Left lung (tissue), 10 donors: ENCODE measurements around the gene ZBTB7B. TPM values are rescaled to one million over a fixed set of nuclear protein-coding genes. Genes with fewer than 3 reads are reported as not detected.

ENCODE experiments used
- ATAC-seq: fragments of 200-7000 bp; cut with Tn5 transposase; one replicate; pipeline ENCODE4 v1.9.1; 2020; ENCODE audit warnings: moderate library complexity
- DNase-seq, 4 donors: peaks; one replicate each; pipeline ENCODE4 v3.0.0-alpha.2; 2013 to 2020
- H3K27ac ChIP-seq, 2 donors: fragments of 200-600 bp; sonication (generic) in 1 of 2; one replicate each; pipeline versions ENCODE4 v1.5.0 to v1.8.0; 2020 to 2021
- H3K27me3 ChIP-seq, 2 donors: fragments of 200-600 bp; sonication (generic) in 1 of 2; one replicate each; pipeline versions ENCODE4 v1.5.0 to v1.8.0; 2020 to 2021
- H3K36me3 ChIP-seq, 2 donors: fragments of 200-600 bp; sonication (generic) in 1 of 2; one replicate each; pipeline versions ENCODE4 v1.5.0 to v1.8.0; 2020 to 2021
- H3K4me1 ChIP-seq, 2 donors: fragments of 200-600 bp; one replicate each; pipeline ENCODE4 v1.8.0; 2021
- H3K4me3 ChIP-seq, 2 donors: fragments of 200-600 bp; sonication (generic) in 1 of 2; one replicate each; pipeline versions ENCODE4 v1.5.0 to v1.8.0; 2020 to 2021; ENCODE audit warnings: mild to moderate bottlenecking in 1 of 2
- H3K9me3 ChIP-seq, 2 donors: fragments of 200-600 bp; sonication (generic) in 1 of 2; one replicate each; pipeline versions ENCODE4 v1.5.0 to v1.8.0; 2020 to 2021
- CTCF ChIP-seq, 2 donors: fragments of 200-600 bp; sonication (generic) in 1 of 2; IDR thresholded peaks; one replicate each; pipeline versions ENCODE4 v1.5.0 to v1.8.0; 2021; ENCODE audit warnings: antibody characterized with exemption in 2 of 2
- intact Hi-C, 2 donors: fragments of 100-400 bp; cut with DNase I; formaldehyde crosslinking; loops; one replicate each; pipeline versions ENCODE4 v1.11.2 to v1.14.2; 2022
- polyA plus RNA-seq, 6 donors: library from polyadenylated mRNA; unstranded; fragments of 120-200 nt; gene quantifications; one replicate each; pipeline ENCODE4 v1.2.1, GENCODE V29; 2013; ENCODE audit not compliant: insufficient read length in 6 of 6
- total RNA-seq, 2 donors: library from RNA; stranded (reverse); fragmentation: NEBNext Ultra II Directional; extraction: Animal tissue kit (Norgen Biotek cat#: 25700); gene quantifications; one replicate each; pipeline ENCODE4 v1.2.1, GENCODE V29; 2021
- donor health status: DM: no; HTN: yes; CAD: no.
- donor health status: DM: no; HTN: no; CAD: no.

The ZBTB7B gene
- total and polyA plus RNA-seq, 8 donors = 14.4 to 104 (median 19.0) TPM

GRCh38 chr1:155061381-155062150 is 59.0 kb downstream of the ZBTB7B start:
- peak; percentile 62 for ATAC-seq
- H3K36me3 ChIP-seq = peaks cover 0 to 58% of the 10 kb centered on the region in 2 donors
- H3K27ac ChIP-seq = no peak overlapping the region
- peak; percentile 59 to 93 (median 84) for DNase-seq
- H3K4me1 ChIP-seq = peaks cover 12 to 43% of the 10 kb centered on the region in 2 donors
- H3K9me3 ChIP-seq = no peaks in the 10 kb centered on the region
- intact Hi-C loops = loop anchor here in 1 of 2 donors (10.0 kb wide), 1 partner anchor 107 kb away; the partner anchor contains the start of gene PBXIP1
- H3K27me3 ChIP-seq = no peaks in the 10 kb centered on the region
- H3K4me3 ChIP-seq = no peak overlapping the region
- peak; percentile 99 to 100 for TF ChIP-seq CTCF (IDR thresholded peaks at IDR 0.05)

- DNase-seq = no peak
- Histone ChIP-seq H3K27me3 (no peaks in the 10 kb centered on the region), H3K9me3 (no peaks in the 10 kb centered on the region), H3K4me1 (peaks cover 12 to 43% of the 10 kb centered on the region in 2 donors), H3K27ac (no peak overlapping the region), H3K36me3 (peaks cover 0 to 54% of the 10 kb centered on the region in 2 donors), H3K4me3 (no peak overlapping the region)
- ATAC-seq = no peak
- no peak for TF ChIP-seq CTCF (IDR thresholded peaks at IDR 0.05)
- intact Hi-C loops = loop anchor here in 1 of 2 donors (10.0 kb wide), 1 partner anchor 107 kb away; the partner anchor contains the start of gene PBXIP1
These were observed 59.6 kb downstream of the ZBTB7B start for GRCh38 chr1:155062151-155062686.

GRCh38 chr1:155062702-155063411 is 60.3 kb downstream of the ZBTB7B start:
- peak; percentile 62 to 64 for TF ChIP-seq CTCF (IDR thresholded peaks at IDR 0.05)
- Histone ChIP-seq H3K27me3 (no peaks in the 10 kb centered on the region), H3K9me3 (no peaks in the 10 kb centered on the region), H3K4me1 (peaks cover 12 to 43% of the 10 kb centered on the region in 2 donors), H3K4me3 (peak overlapping the region; percentile 73 to 84), H3K36me3 (peaks cover 0 to 54% of the 10 kb centered on the region in 2 donors), H3K27ac (no peak overlapping the region)
- intact Hi-C loops = loop anchor here in 1 of 2 donors (10.0 kb wide), 1 partner anchor 108 kb away; the partner anchor contains the start of gene PBXIP1
- DNase-seq (peak in 2 of 4 donors; percentile 42 to 88), ATAC-seq (peak; percentile 67)

GRCh38 chr1:155063550-155064110 is 61.0 kb downstream of the ZBTB7B start, which contains the start of gene EFNA4:
Gene EFNA4 (plus strand): TSS chr1:155063740. CDS start chr1:155063824, 84 bp downstream.
- DNase-seq (peak; percentile 86 to 94 (median 91)), ATAC-seq (peak; percentile 95)
- Histone ChIP-seq H3K36me3 (peaks cover 0 to 51% of the 10 kb centered on the region in 2 donors), H3K4me1 (peaks cover 12 to 43% of the 10 kb centered on the region in 2 donors), H3K9me3 (no peaks in the 10 kb centered on the region), H3K27ac (peak within 1 kb of the TSS; percentile 63 to 88), H3K4me3 (peak within 1 kb of the TSS; percentile 73 to 84), H3K27me3 (no peaks in the 10 kb centered on the region)
- intact Hi-C loops = loop anchor here in 1 of 2 donors (10.0 kb wide), 1 partner anchor 109 kb away; the partner anchor contains the start of gene PBXIP1
- no peak for TF ChIP-seq CTCF (IDR thresholded peaks at IDR 0.05)
